H9 (cell line): ENCODE measurements around the gene TMEM222. TPM values are rescaled to one million over a fixed set of nuclear protein-coding genes. Genes with fewer than 3 reads are reported as not detected.

ENCODE experiments used
- DNase-seq: peaks from one replicate; pipeline ENCODE4 v3.0.0-alpha.2; 2017
- H2AFZ ChIP-seq: one replicate; pipeline ENCODE4 v1.6.1; 2013; ENCODE audit warnings: mild to moderate bottlenecking, low read length, control low read depth, moderate library complexity
- H2AK5ac ChIP-seq: 2 replicates; pipeline ENCODE4 v1.6.1; 2013; ENCODE audit warnings: low read length, control low read depth, mixed read lengths; ENCODE audit not compliant: insufficient read length
- H2BK120ac ChIP-seq: one replicate; pipeline ENCODE4 v1.6.1; 2013; ENCODE audit warnings: low read depth, mild to moderate bottlenecking, low read length, control low read depth, inconsistent platforms; ENCODE audit not compliant: poor library complexity, severe bottlenecking
- H2BK12ac ChIP-seq: 2 replicates; pipeline ENCODE4 v1.6.1; 2013; ENCODE audit warnings: low read length, control low read depth, mixed read lengths, low read depth; ENCODE audit not compliant: insufficient read length
- H2BK15ac ChIP-seq: 2 replicates; pipeline ENCODE4 v1.6.1; 2013; ENCODE audit warnings: low read depth, low read length, control low read depth
- H2BK20ac ChIP-seq: one replicate; pipeline ENCODE4 v1.6.1; 2013; ENCODE audit warnings: low read depth, mild to moderate bottlenecking, low read length, control low read depth, inconsistent platforms; ENCODE audit not compliant: poor library complexity, severe bottlenecking
- H2BK5ac ChIP-seq: 2 replicates; pipeline ENCODE4 v1.6.1; 2013; ENCODE audit warnings: low read length, control low read depth, mixed read lengths; ENCODE audit not compliant: insufficient read length
- H3K14ac ChIP-seq: 2 replicates; pipeline ENCODE4 v1.6.1; 2013; ENCODE audit warnings: low read length, control low read depth; ENCODE audit not compliant: insufficient read depth
- H3K18ac ChIP-seq: 2 replicates; pipeline ENCODE4 v1.6.1; 2013; ENCODE audit warnings: low read depth, mild to moderate bottlenecking, mixed read lengths, low read length, control low read depth; ENCODE audit not compliant: insufficient read length
- H3K23ac ChIP-seq: 2 replicates; pipeline ENCODE4 v1.6.1; 2013; ENCODE audit warnings: low read length, control low read depth, mixed read lengths, low read depth; ENCODE audit not compliant: insufficient read length
- H3K23me2 ChIP-seq: 2 replicates; pipeline ENCODE4 v1.6.1; 2013; ENCODE audit warnings: low read depth, mild to moderate bottlenecking, mixed read lengths, low read length, control low read depth; ENCODE audit not compliant: insufficient read length, poor library complexity, severe bottlenecking
- H3K27ac ChIP-seq: 2 replicates; pipeline ENCODE4 v1.5.1; 2013; ENCODE audit warnings: low read length, control low read depth, mixed read lengths, low read depth; ENCODE audit not compliant: insufficient read length
- H3K27me3 ChIP-seq: 2 replicates; pipeline ENCODE4 v1.6.1; 2013; ENCODE audit warnings: low read length, control low read depth, inconsistent platforms; ENCODE audit not compliant: insufficient read depth
- H3K4ac ChIP-seq: 2 replicates; pipeline ENCODE4 v1.6.1; 2013; ENCODE audit warnings: low read depth, mild to moderate bottlenecking, control low read depth, inconsistent platforms, low read length, moderate library complexity
- H3K4me1 ChIP-seq: 2 replicates; pipeline ENCODE4 v1.6.1; 2013; ENCODE audit warnings: low read length, control low read depth, inconsistent platforms; ENCODE audit not compliant: insufficient read depth
- H3K4me2 ChIP-seq: 2 replicates; pipeline ENCODE4 v1.6.1; 2013; ENCODE audit warnings: low read length, control low read depth, mixed read lengths; ENCODE audit not compliant: insufficient read length, insufficient read depth
- H3K56ac ChIP-seq: 2 replicates; pipeline ENCODE4 v1.6.1; 2013; ENCODE audit warnings: low read depth, mild to moderate bottlenecking, mixed read lengths, low read length, control low read depth; ENCODE audit not compliant: insufficient read length
- H3K79me1 ChIP-seq: 2 replicates; pipeline ENCODE4 v1.6.1; 2013; ENCODE audit warnings: low read depth, mild to moderate bottlenecking, moderate library complexity, low read length, control low read depth, inconsistent platforms; ENCODE audit not compliant: insufficient read depth, poor library complexity, severe bottlenecking
- H3K79me2 ChIP-seq: 2 replicates; pipeline ENCODE4 v1.6.1; 2013; ENCODE audit warnings: low read length, control low read depth, inconsistent platforms; ENCODE audit not compliant: insufficient read depth
- H3K9ac ChIP-seq: 2 replicates; pipeline ENCODE4 v1.6.1; 2013; ENCODE audit warnings: low read length, control low read depth, mixed read lengths; ENCODE audit not compliant: insufficient read length; ENCODE audit errors: extremely low read depth
- H3K9me3 ChIP-seq: one replicate; pipeline ENCODE4 v1.6.1; 2013; ENCODE audit warnings: low read depth, low read length, inconsistent platforms; ENCODE audit not compliant: control insufficient read depth
- H3T11ph ChIP-seq: one replicate; pipeline ENCODE4 v1.6.1; 2013; ENCODE audit warnings: mild to moderate bottlenecking, low read length, control low read depth, inconsistent platforms
- H4K20me1 ChIP-seq: one replicate; pipeline ENCODE4 v1.6.1; 2013; ENCODE audit not compliant: control insufficient read depth, insufficient read length, insufficient read depth
- H4K5ac ChIP-seq: 2 replicates; pipeline ENCODE4 v1.6.1; 2013; ENCODE audit warnings: low read depth, mild to moderate bottlenecking, mixed read lengths, low read length, control low read depth; ENCODE audit not compliant: insufficient read length
- H4K8ac ChIP-seq: replicated peaks from 2 replicates; pipeline ENCODE4 v1.6.1; 2013; ENCODE audit warnings: low read length, control low read depth, mixed read lengths, low read depth; ENCODE audit not compliant: insufficient read length
- H4K91ac ChIP-seq: 2 replicates; pipeline ENCODE4 v1.6.1; 2013; ENCODE audit warnings: low read depth, mild to moderate bottlenecking, moderate library complexity, mixed read lengths, low read length, control low read depth; ENCODE audit not compliant: insufficient read length
- H3K27ac Mint-ChIP-seq, 3 experiments: 2 replicates in 2 of 3; 3 replicates in 1 of 3; pipeline ENCODE4 v1.8.0; 2020 to 2021; ENCODE audit warnings: mixed read lengths in 3 of 3, mild to moderate bottlenecking in 1 of 3, moderate library complexity in 1 of 3
- H3K27me3 Mint-ChIP-seq: 2 replicates; pipeline ENCODE4 v1.8.0; 2021; ENCODE audit warnings: low read depth, mild to moderate bottlenecking, moderate library complexity, mixed read lengths
- H3K36me3 Mint-ChIP-seq, 3 experiments: 2 replicates in 2 of 3; 3 replicates in 1 of 3; pipeline ENCODE4 v1.8.0; 2020 to 2021; ENCODE audit warnings: low read depth in 3 of 3, mixed read lengths in 3 of 3; ENCODE audit not compliant: insufficient read depth in 1 of 3
- H3K4me1 Mint-ChIP-seq, 2 experiments: 2 replicates each; pipeline ENCODE4 v1.8.0; 2020; ENCODE audit warnings: mixed read lengths in 2 of 2
- H3K4me3 Mint-ChIP-seq, 2 experiments: 2 replicates in 1 of 2; 3 replicates in 1 of 2; pipeline ENCODE4 v1.8.0; 2020 to 2021; ENCODE audit warnings: mild to moderate bottlenecking in 2 of 2, mixed read lengths in 2 of 2, moderate library complexity in 1 of 2
- H3K9me3 Mint-ChIP-seq, 2 experiments: 2 replicates in 1 of 2; 3 replicates in 1 of 2; pipeline ENCODE4 v1.8.0; 2020; ENCODE audit warnings: mild to moderate bottlenecking in 2 of 2, mixed read lengths in 2 of 2, moderate library complexity in 1 of 2
- WGBS: extraction: QIAGEN DNeasy Blood & Tissue Kit; methylation state at CpG from one replicate; pipeline ENCODE4 v1.1.7; 2013; ENCODE audit warnings: missing lambda C conversion rate, low lambda C conversion rate, mixed read lengths; ENCODE audit not compliant: insufficient read length; ENCODE audit errors: extremely low coverage; 5-methylcytosine and 5-hydroxymethylcytosine counted together
- total RNA-seq: library from RNA; stranded (reverse); gene quantifications from 2 replicates; pipeline ENCODE4 v1.2.1, GENCODE V29; 2021
- TF ChIP-seq, protein P1 (sequence below): fragments of 200-600 bp; sonication (generic); conservative IDR thresholded peaks from 3 replicates; pipeline ENCODE4 v1.8.0; 2021; ENCODE audit warnings: antibody characterized with exemption, mild to moderate bottlenecking

Gene TMEM222
- total RNA-seq, 1 experiment from 2014 or later = 36.8 TPM

DNA sequence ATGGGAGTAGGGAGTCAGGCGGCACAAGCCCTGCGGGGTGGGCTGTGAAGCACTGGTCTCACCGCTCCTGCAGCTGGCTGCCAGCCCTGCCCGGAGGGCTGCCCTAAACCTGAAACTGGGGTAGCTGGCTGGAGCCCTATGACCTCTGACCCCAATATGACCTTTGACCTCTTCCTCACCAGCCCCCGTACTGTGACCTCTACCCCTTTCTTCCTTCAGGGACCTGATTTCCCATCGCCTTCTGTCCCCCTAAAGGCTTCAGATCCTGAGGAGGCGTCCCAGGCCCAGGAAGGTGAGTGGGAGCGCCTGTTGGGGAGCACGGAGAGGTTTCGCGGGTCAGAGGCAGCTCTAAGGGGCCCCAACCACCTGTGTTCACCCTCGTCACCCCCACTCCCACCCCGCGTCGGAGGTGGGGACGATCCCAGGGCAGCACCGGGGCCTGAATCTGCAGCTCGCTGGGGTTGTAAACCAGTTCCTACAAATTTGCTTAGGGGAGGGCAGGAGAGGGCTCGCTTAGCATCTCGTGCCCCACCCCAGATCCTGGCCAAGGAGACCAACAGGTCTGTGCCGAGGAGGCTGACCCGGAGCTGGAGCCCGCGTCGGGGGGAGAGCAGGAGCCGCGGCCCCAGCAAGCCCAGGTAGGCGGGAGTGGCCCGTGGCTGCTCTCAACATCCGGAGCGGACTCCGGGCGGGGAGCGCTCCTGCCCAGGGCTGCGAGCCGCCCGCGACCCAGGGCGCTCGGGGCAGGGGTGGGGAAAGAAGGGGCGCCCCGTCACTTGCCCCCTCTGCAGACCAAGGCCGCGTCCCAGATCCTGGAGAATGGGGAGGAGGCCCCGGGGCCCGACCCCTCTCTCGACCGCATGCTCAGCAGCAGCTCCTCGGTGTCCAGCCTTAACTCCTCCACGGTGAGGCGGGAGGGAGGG is 27.2 kb downstream of the TMEM222 start:
- H3K27ac Mint-ChIP-seq = no peak overlapping the region
- Histone ChIP-seq H4K91ac (no peak overlapping the region), H3K27ac (no peak overlapping the region), H3K23me2 (peaks cover 21% of the 10 kb centered on the region), H3T11ph (no peak overlapping the region), H2BK120ac (no peak overlapping the region), H2BK20ac (no peak overlapping the region), H3K27me3 (no peaks in the 10 kb centered on the region), H3K4me1 (no peaks in the 10 kb centered on the region), H2BK12ac (no peak overlapping the region), H3K56ac (no peak overlapping the region), H3K9ac (no peak overlapping the region), H3K4ac (no peak overlapping the region), H2BK5ac (no peak overlapping the region), H3K14ac (peak overlapping the region; percentile 4; the same call in 1 of the 2 replicates), H4K5ac (no peak overlapping the region), H3K23ac (no peak overlapping the region), H3K18ac (no peak overlapping the region), H2AFZ (no peak overlapping the region), H3K79me1 (no peaks in the 10 kb centered on the region), H4K8ac (no peak overlapping the region), H2AK5ac (no peak overlapping the region), H2BK15ac (no peak overlapping the region), H3K9me3 (no peaks in the 10 kb centered on the region), H3K79me2 (no peaks in the 10 kb centered on the region; the same call in 1 of the 2 replicates), H3K4me2 (peak overlapping the region; percentile 71), H4K20me1 (peaks cover 4% of the 10 kb centered on the region)
- H3K27me3 Mint-ChIP-seq = peaks cover 21% of the 10 kb centered on the region
- peak overlapping the region; percentile 70 to 79 for H3K4me3 Mint-ChIP-seq
- TF ChIP-seq, protein P1, sequence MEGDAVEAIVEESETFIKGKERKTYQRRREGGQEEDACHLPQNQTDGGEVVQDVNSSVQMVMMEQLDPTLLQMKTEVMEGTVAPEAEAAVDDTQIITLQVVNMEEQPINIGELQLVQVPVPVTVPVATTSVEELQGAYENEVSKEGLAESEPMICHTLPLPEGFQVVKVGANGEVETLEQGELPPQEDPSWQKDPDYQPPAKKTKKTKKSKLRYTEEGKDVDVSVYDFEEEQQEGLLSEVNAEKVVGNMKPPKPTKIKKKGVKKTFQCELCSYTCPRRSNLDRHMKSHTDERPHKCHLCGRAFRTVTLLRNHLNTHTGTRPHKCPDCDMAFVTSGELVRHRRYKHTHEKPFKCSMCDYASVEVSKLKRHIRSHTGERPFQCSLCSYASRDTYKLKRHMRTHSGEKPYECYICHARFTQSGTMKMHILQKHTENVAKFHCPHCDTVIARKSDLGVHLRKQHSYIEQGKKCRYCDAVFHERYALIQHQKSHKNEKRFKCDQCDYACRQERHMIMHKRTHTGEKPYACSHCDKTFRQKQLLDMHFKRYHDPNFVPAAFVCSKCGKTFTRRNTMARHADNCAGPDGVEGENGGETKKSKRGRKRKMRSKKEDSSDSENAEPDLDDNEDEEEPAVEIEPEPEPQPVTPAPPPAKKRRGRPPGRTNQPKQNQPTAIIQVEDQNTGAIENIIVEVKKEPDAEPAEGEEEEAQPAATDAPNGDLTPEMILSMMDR = no peak
- H3K4me1 Mint-ChIP-seq = peaks cover 14 to 20% of the 10 kb centered on the region in 2 experiments
- no CpG with 5 or more reads among the region's 51 CpGs for WGBS
- DNase-seq = peak; percentile 86
- H3K9me3 Mint-ChIP-seq = no peaks in the 10 kb centered on the region
- H3K36me3 Mint-ChIP-seq = peaks cover 5 to 18% (median 12%) of the 10 kb centered on the region in 3 experiments; a peak in 5 of 7 replicates
